HG03097 (cell line): ENCODE results near the gene ARRDC2.
"Not testable (repeated sequence)": the region's sequence is repeated elsewhere in the genome, so short reads cannot be mapped to it uniquely, and the experiment has no call there.

Experiments used
- ATAC-seq: cut with Tn5 transposase; IDR thresholded peaks from one replicate; pipeline ENCODE4 v1.9.1; 2021; ENCODE audit not compliant: unreplicated experiment, low FRiP score

ARRDC2 gene

DNA sequence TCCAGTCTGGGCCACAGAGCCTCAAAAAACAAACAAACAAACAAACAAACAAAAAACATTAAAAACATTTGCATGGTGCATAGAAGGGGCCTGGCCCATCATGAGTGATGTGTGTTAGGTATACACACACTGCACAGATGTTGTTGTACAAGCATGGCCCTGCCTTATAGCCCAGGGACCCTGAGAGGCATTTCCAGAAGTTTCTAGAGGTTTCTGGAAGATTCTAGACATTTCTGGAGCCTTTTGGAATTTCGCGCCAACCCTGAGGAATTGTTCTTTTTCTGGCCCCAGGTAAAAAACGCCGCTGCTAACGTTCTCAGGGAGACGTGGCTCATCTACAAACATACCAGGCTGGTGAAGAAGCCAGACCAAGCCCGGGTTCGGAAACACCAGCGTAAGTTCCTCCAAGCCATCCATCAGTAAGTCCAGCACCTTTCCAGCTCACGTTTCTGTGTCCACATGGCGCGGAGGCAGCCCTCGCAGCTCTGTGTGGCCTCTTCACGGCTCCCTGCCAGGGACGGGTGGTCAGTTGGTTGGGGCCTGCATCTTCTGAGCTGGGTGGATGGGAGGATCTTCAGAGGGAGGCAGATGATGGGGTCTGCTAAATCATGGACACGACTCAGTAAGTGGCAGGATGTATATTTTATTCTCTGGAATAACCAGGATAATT lies 18.4 kb upstream of the ARRDC2 start:
- ATAC-seq = no peak

DNA sequence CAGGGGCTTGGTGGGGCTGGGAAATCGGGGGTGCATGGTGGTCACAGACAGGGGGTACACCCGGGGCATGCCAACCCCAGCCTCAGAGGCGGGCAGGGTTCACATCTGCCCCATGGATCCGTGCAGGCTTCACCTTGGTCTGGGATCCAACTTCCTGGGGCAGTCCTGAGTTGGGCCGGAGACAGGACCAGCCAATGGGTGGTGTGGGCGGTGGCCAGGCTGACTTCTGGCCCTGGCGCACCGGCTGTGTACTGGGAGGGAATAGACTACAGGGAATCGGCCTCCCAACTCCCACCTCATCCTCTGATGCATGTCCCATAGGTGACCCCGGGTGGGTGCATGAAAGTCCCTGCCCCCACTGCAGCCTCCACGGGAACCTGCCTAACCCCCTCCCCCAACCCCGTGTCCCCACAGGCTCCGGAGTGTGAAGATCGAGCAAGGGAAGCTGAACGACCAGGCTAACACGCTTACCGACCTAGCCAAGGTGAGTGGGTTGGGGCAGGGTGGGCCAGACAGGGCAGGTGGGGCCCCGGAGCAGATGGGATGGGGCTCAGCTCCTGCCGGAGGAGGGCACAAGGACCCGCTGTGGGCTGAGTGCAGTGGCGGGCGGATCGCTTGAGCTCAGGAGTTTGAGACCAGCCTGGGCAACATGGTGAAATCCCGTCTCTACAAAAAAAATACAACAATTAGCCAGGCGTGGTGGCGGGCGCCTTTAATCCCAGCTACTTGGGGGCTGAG lies 14.7 kb upstream of the ARRDC2 start:
- no peak for ATAC-seq

DNA sequence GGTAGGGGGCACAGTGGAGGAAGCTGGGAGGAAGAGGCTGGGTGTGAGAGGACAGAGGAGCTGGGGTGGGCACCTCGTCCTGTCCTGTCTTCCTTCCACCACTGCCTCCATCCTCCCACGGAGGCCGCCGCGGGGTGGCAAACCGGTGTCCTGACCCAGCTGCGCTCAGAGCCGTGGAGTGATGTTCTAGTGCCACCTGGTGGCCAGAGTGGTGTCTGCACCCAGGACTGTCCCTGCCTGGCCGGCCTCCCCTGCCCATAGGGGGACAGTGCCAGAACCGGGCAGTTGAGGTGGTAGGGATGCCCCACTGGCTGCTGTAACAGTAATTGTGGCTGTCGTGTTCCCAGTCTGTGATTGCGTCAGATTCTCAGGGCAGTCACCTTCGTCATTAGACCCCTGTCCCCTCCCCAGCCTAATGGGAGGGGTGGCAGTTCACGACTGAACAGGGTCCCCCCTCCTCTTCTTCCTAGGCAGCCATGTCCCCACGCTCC lies 11.1 kb upstream of the ARRDC2 start:
- ATAC-seq = no peak

DNA sequence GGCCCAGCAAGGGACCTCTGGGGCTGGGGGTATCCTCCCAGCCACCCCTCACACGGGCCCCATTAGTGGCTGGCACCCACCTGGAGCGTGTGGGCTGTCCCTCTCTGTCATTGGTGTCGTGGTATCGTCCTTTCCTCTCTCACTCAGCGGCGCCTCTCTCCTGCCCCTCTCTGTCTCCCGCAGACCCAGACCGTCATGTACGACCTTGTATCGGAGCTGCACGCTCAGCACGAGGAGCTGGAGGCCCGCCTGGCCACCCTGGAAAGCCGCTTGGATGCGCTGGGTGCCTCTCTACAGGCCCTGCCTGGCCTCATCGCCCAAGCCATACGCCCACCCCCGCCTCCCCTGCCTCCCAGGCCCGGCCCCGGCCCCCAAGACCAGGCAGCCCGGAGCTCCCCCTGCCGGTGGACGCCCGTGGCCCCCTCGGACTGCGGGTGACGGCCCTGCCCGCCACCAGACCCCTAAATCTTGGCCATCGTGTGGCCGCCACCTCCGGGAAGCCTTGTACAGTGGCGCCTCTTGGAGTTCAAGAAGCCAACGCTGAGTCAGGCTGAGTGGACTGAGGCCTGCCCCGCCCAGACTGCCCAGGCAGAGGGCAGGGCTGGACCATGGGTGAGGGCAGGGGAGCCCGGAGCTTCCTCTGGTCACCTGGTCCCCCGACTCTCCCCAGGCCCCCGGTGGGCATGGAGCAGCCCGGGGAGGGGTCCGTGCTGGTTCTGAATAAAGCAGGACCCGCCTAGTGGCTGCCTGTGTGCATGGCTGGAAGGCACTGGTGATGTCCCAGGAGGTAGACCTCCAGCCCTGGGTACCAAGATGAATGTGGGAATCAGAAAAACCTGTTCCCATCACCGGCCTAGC lies 9.8 kb upstream of the ARRDC2 start:
- no peak for ATAC-seq

DNA sequence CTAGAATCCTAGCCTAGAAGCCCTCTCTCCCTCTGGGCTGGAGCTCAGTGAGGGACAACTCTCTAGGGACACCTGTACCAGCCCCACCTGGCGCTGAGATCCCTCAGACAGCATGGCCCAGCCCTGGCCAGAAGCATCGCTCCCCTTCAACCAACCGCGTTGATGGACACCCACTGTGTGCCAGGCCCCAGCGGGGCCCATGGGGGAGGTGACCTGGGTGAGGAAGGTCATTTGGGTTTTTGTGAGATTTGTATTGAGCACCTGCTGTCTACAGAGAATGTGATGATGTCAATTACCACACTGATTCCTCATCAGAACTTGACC lies 9.2 kb upstream of the ARRDC2 start:
- ATAC-seq = no peak

DNA sequence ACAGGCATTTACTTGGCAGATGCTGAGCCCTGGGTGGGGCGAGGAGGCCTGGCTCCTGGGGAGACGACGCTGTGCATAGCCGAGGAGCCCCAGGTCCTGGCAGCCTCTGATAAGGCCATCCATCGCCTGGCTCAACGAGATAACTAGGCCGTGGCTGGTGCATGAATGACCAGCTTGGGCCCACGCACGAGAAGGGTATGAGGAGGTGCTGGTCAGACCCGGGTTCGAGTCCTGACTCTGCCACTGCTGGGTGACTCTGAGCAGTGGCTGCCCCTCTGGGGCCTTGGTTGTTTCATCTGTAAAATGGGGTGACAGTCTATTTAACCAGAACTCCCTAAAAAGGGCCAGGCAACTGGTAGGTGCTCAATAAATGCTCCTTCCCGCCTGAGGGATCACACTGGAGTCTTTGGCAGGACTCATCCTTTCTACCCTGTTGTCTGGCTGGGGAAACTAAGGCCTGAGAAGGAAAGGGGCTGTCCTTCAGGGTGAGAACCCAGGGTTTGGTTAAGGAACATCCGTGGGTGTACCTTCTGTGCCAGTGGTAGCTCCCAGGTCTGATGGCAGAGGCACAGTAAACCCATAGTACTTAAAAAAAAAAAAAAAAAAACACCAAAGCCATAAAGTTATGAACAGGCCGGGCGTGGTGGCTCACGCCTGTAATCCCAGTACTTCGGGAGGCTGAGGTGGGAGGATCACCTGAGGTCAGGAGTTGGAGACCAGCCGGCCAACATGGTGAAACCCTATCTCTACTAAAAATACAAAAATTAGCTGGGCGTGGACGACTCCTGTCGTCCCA lies 8.1 kb upstream of the ARRDC2 start:
- ATAC-seq = no peak

DNA sequence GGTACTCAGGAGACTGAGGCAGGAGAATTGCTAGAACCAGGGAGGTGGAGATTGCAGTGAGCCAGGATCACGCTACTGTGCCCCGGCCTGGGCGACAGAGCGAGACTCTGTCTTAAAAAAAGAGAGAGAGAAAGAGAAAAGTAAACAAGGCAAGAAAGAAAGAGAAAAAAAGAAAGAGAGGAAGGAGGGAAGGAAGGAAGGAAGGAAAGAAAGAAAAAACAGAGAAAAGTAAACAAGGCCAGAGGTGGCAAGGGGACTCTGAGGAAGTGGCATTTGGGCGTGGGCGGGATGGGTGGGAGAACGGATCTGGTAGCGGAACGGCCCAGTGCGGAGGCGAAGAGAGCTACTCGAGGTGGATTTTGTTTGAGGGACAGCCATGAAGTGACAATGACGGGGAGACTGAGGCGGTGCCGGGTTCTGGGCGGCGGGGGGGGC lies 7.5 kb upstream of the ARRDC2 start:
- no peak for ATAC-seq

DNA sequence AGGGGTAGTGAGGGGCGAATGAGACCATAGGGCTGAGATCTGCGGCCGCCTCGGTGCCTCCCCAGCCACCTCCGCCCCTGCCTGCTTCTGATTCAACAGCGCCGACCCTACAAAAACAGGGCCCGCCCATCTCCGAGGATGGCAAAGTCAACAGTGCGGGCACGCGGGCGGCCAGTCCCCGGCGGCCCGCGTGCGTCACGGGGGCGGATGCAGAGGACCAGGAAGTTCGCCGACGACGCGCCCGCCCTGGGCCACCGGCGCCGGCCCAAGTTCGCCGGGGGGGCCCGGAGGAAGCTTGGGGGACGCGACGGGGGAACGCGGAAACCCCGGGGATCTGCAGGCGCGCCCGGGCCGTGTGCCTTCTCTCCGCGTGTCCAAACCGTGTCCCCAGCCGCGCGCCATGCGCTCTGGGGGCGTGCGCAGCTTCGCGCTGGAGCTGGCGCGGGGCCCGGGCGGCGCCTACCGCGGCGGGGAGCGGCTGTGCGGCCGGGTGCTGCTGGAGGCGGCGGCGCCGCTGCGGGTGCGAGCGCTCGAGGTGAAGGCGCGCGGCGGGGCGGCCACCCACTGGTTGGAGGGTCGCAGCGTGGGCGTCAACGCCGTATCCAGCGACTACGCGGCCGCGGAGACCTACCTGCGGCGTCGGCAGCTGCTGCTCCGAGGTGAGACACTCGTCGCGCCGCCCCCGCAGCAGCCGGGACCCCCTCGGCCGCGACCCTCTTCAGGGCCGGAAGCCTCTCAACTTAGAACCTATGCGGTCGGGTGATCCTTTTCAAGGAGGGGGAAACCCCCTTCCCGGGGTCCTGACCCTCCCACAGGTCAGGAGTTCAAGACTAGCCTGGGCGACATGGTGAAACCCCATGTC lies 6.8 kb upstream of the ARRDC2 start:
- ATAC-seq = peak; percentile 43

DNA sequence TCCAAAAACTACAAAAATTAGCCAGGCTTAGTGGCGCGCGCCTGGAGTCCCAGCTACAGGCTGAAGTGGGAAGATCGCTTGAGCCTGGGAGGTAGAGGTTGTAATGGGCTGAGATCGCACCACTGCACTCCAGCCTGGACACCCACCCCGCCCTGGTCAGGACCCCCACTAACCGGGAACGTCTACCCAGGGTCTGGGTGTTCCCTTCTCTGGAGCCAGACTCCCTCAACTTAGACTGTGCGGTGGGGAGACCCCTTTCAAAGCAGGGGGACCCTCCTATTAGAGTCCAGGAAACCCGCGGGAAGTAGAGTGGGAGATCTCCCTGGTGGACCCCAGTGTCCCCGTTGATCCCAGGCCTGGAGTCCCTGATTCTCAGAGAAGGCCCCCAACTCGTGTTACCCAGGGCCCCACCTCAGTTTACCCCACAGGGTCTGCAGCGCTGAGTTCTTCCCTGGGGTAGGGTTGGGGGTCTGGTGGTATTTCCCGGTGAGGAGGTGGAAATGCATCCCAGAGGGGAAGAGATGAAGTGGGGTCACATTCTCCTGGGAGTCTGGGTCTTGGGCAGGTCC lies 6.1 kb upstream of the ARRDC2 start:
- ATAC-seq = no peak

DNA sequence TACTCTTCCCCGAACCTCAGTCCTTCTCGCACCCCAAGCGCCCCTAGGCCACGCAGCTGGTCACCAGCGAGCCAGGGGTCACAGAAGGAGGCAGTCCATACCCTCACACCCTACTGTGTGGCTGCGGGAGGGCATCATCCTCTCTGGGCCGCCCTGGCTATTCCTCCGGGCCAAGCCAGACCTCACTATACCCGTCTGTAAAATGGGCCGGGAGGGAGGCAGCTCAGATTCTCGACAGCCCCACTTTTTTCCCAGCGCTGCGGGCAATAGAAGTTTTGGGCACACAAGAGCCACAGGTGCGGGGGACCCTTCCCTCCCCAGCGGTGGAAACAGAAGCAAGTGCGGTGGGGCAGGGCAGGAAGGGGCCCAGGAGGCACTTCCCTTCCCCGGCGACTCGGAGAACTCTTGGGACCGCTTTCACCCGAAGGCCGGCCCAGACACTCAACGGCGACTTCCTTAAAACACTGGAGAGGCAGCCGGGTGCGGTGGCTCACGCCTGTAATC lies 5.6 kb upstream of the ARRDC2 start:
- ATAC-seq = no peak

DNA sequence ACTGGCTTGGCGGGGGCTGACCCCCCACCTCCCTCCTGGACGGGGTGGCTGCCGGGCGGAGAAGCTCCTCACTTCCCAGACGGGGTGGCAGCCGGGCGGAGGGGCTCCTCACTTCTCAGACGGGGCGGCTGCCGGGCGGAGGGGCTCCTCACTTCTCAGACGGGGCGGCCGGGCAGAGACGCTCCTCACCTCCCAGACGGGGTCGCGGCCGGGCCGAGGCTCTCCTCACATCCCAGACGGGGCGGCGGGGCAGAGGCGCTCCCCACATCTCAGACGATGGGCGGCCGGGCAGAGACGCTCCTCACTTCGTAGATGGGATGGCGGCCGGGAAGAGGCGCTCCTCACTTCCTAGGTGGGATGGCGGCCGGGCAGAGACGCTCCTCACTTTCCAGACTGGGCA lies 2.2 kb upstream of the ARRDC2 start:
- ATAC-seq = not testable (repeated sequence)

DNA sequence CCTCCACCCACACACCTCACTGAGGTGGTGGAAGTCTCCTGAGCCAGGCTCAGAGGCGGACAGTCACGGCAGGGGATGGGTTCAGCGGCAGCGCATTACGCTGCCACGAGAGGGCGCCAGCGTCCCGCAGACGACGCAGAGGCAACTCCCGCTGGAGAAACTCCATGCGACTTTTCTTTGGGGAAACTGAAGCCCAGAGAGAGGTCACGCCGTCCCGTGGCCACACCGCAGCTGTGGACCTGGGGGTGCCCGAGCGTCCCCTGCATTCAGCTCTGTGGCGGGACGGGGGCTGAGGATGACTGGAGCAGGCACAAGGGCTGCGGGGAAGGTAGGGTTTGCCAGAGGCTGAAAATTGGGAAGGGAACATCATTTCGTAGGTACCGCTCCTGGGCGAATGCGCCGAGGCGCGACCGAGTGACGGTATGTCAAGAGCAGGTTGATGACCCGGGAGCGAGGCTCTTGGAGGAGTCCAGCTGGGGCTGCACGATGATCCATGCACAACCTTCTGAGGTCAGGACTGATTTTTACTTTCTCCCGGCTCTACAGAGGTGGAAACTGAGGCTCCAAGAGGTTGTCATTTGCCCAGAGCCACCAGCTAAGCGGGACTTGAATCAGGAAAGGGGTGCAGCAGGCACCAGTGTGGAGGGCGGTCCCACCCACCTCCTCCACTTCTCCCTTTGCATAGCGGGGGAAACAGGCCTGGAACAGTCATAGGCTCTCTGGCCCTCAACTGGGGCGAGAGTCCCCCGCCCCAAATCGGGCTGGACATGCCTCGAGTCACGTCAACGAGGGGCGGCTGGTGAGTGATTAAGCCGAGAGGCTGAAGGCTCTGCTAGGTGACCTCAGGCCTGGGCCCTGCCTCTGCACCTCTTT lies 690 bp upstream of the ARRDC2 start:
- ATAC-seq = peak; percentile 51

DNA sequence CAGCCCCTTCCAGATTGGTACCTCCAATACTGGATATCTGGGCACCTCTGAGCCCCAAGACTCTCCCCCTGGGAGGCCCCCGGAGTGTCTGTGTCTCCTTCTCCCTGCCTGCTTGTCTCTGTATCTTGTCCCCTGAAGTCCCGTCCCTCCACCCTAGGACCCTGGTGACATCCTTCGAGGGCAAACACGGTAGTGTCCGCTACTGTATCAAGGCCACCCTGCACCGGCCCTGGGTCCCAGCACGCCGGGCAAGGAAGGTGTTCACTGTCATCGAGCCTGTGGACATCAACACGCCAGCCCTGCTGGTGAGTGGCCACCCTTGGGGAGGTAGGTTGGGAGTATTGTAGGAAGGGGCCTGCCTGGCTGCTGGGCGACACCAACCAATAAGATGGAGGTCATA lies 844 bp downstream of the ARRDC2 start:
- ATAC-seq = no peak

DNA sequence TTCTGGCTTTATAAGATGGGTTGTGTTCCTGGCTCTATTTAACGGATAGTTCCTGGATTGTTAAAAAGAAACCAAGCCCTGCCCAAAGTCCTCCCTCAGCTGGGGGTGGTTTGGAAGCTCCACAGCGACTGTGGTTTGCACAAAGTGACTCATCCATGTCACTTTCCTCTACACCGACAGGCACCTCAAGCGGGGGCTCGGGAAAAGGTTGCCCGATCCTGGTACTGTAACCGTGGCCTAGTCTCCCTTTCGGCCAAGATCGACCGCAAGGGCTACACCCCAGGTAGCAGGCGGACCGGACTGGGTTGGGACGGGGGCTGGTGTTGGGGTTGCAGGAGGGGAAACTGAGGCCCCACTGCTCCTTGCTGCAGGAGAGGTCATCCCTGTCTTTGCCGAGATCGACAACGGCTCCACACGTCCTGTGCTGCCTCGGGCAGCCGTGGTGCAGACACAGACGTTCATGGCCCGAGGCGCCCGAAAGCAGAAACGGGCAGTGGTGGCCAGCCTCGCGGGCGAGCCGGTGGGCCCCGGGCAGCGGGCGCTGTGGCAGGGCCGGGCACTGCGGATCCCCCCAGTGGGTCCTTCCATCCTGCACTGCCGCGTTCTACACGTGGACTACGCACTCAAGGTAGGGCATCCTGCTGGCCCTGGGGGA lies 1.6 kb downstream of the ARRDC2 start:
- no peak for ATAC-seq

DNA sequence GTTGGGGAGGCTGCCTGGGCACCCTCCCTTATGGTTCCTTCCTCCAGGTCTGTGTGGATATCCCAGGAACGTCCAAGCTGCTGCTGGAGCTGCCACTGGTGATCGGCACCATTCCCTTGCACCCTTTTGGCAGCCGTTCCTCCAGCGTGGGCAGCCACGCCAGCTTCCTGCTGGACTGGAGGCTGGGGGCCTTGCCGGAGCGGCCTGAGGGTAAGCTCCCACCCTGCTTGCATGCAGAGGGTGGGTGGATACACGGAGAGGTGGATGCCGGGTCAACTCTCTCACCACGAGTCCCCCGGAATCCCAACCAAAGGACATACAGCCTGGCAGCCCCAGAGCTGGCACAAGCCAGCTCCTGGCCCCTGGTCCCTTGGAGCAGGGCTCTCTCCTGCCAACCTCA lies 2.2 kb downstream of the ARRDC2 start:
- ATAC-seq = no peak

DNA sequence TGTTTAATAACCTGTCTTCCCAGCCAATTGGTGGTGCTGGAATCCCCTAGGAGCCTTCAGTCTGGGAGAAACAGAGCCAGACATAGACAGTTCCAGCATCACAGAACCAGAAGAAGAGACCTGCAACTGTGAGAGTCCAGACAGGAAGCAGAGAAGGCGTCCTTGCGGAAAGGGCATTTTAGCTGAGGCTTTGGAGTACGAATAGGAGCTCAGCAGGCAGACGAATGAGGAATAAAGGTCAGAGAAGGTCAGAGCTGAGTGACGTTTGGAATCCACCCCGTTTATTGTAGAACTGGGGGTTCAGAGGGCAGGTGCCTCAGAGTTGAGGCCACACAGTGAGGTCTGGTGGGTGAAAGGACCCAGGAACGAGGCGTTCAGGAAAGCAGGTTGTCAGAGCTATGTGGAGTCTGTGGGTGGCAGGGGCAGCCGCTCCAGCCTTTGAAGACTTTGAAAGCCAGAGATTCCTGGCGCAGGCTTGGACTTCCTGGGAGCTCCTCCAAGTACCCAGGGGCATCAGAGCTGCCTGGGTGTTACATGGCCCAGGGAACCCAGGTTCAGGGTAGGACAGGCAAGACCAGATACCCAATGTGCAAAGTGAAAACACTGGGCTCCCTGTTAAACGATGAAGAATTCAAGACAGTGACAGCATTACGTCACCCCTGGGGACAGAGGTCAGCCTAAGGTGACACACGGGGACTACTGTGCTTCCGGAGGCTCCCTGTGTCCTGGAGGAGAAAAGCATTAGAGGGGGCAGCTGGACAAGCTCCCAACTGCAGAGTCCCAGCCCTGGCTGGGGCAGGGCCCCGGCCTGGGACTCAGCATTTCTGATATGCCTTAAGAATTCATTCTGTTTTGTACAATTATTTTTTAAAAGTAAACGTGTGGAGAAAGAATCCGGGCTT lies 5.5 kb downstream of the ARRDC2 start:
- no peak for ATAC-seq

DNA sequence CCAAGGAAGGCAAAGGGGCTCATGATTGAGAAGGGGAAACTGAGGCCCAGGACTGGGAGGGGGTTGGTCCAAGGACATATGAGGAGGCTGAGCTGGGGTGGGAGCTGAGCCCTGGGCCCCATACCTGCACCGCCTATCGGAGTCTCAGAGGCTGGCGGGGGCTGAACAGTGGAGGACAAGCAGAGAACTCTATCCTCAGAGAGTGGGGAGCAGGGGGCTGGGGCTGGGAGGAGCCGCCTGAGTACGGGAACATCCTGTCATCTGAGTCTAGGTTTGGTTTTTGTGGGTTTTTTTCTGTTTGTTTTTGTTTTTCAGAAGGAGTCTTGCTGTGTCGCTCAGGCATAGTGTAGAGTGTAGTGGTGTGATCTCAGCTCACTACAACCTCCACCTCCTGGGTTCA lies 6.2 kb downstream of the ARRDC2 start:
- no peak for ATAC-seq
